EH (cell line): ENCODE results near the gene ARMCX1.
"Not testable (repeated sequence)": the region's sequence is repeated elsewhere in the genome, so short reads cannot be mapped to it uniquely, and the experiment has no call there.

Experiments
- DNase-seq: peaks from one replicate; pipeline ENCODE4 v3.0.0-alpha.2; 2015; ENCODE audit warnings: low read depth

The ARMCX1 gene

GRCh38 chrX:101550362-101550750 lies at the start of gene ARMCX1:
Gene ARMCX1, plus strand, starts transcription at chrX:101550547. Its CDS starts 2,384 bp downstream, at chrX:101552931.
- peak; percentile 84 for DNase-seq

GRCh38 chrX:101502929-101503328 lies 47.4 kb upstream of the ARMCX1 start:
- DNase-seq: not testable (repeated sequence)

- no peak for DNase-seq
These were observed 43.0 kb upstream of the ARMCX1 start for GRCh38 chrX:101507372-101507771.

DNA sequence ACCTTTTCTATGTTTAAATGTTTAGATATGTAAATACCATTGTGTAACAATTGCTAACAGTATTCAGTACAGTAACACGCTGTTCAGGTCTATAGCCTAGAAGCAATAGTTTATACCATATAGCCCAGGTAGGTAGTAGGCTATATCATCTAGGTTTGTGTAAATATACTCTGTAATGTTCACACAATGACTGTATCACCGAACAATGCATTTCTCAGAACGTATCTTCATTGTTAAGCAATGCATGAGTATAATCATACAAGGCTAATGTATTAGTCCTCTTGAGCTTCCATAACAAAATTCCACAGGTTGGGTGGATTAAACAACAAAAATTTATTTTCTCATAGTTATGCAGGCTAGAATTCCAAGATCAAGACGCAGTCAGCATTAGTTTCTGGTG lies 42.4 kb upstream of the ARMCX1 start:
- DNase-seq: no peak

DNA sequence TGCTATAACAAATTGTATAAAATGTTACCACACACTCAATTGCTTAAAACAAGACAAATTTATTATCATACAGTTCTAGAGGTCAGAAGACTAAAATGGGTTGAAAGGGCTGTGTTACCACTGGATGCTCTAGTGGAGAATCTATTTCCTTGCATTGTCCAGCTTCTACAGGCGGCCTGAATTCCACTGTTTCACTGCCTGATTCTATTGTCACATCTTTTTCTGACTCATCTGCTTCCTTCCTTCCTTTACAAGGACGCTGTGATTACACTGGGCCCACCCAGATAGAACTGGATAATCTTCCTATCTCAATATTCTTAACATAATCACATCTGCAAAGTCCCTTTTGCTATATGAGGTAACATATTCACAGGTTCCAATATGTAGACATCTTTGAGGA lies 19.4 kb upstream of the ARMCX1 start:
- DNase-seq: no peak

- DNase-seq: no peak
These were observed 11.2 kb upstream of the ARMCX1 start for GRCh38 chrX:101539116-101539515.

DNA sequence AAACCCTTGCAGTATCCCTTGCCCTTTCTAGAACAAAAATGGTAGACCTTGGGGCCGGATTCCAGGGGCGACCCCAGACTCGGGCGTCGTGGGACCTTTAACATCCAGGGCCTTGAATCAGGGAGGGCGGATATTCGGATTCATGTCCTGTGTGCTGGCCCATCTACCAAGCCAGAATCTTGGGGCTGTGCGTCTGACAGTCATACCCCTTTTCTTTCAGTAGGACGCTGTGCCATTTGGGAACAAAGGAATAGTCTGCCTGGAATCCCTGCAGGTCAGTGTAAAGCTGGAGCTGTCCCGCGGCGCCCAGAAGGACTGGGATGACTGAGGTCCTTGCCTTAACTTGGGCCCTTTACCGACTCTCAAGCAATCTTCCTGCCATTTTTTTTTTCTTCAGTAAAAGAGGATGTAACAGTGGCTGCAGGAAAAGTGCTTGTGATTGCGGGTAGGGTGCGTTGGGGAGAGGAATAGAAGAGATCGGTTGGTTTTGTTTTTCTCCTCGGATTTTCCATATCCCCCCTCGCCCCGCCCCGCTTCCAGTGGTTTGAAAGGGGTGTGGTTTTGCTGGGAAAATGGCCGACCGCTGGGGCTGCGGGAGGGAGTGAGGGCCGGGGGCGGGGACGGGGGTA lies 518 bp downstream of the ARMCX1 start:
- peak; percentile 55 for DNase-seq

DNA sequence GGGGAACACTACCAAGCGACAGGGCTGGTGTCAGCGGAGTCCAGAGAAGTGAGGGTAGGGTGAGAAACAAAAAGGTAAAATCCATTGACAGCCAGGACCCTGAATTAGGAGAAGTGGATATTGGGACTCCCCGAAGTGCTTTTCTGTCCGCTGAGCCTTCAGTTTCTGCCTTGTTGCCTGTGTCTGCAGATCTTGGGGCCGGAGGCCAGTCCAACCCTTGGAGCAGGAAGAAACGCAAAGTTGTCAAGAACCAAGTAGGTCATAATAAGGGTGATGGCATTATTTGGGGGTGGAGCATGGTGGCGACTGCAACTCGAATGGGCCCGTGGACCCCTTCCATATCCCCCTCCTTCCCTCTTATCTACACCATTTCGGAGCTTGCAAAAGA lies 1.0 kb downstream of the ARMCX1 start:
- no peak for DNase-seq

GRCh38 chrX:101552714-101553113 lies 2.4 kb downstream of the ARMCX1 start:
- DNase-seq: no peak

DNA sequence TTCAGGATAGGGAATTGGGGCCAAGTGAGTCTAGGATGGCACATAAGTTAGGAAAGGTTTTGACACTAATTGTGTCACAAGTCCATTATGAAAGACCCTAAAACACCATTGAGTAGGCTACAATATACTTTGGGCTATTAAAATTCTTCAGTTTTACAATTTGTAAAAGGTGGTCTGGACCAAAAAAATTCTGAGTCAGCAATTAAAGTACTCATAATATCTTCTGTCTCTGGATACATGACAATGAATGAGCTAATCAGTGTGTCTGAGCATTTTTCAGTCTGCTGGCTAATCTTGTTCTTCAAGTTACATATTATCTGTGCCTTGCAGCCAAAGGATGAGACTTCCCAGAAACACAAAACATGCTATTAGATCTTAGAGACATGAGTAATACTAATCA lies 14.3 kb downstream of the ARMCX1 start:
- DNase-seq: no peak

DNA sequence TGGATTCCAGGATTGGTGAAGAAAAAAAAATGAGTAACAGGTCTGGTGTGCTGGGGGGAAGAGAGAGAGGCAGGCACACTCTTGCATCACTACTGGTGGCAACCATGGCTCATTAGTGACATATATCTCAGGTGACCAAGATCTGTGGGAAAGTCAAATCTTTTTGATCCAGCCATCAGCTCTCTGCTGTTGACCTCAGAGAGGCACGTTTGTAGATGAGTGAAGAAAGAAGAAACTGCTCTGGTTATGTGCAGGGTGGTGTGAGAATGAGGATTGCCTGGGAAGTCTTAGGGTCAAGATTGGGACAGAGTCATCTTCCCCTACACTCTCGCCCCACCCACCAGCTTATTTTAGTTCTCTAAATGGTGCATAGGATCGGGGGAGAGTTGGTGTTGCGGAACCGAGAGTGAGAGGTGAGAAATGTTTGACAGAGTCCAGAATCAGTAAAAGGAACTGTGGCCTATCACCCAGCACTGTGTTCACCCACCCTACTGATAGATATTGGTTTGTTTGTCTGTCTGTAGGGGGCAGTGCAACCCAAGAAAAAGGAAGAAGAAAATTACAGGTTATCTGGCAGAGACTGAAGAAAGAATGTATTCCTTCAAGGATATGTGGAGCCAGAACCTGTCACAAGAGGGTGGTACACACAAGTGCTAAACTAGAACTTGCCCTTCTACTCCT lies 45.5 kb downstream of the ARMCX1 start:
- DNase-seq: peak; percentile 75

- not testable (repeated sequence) for DNase-seq
These were observed 49.2 kb downstream of the ARMCX1 start for GRCh38 chrX:101599592-101599991.

DNA sequence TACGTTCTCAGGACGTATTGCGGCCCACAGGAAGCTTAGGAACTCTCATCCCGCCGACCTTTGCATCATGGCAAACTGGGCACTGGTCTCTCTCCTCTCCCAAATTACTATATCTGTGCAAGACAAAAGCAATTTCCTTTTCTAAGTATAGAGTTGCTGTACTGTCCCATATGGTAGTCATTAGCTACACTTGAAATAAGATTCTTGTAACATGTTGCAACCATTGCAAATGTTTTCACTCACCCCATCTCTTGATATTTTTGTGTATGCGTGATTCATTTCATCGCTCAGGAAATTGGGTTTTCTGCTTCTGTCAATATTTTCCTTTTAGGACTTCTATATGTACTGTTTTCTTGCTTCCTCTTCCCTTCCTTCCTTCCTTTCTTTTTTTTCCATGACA lies 51.7 kb downstream of the ARMCX1 start:
- peak; percentile 60 for DNase-seq
